Stimulated activated CD4-positive, alpha-beta T cell treated with anti-CD3 and anti-CD28 coated beads, Interleukin-15, amount 100 ng/mL, for 24 hours (primary cell): ENCODE measurements around the gene E2F3.

Experiments used
- DNase-seq: peaks from one replicate; pipeline ENCODE4 v3.0.0-alpha.2; 2020

E2F3 gene

GRCh38 chr6:20538131-20538662, 136.5 kb downstream of the E2F3 start:
- DNase-seq = no peak

- no peak for DNase-seq
These were observed 137.2 kb downstream of the E2F3 start for GRCh38 chr6:20538907-20539306.

- no peak for DNase-seq
These were observed 137.7 kb downstream of the E2F3 start for GRCh38 chr6:20539387-20539786.

GRCh38 chr6:20540683-20541082, 139.0 kb downstream of the E2F3 start:
- no peak for DNase-seq

GRCh38 chr6:20541382-20541781, 139.7 kb downstream of the E2F3 start:
- no peak for DNase-seq

- DNase-seq = peak; percentile 35
These were observed 141.4 kb downstream of the E2F3 start for GRCh38 chr6:20542927-20543602.
